HepG2 (cell line): Measurements from ENCODE around the gene OR5B2. TPM values are rescaled to one million over a fixed set of nuclear protein-coding genes. Genes with fewer than 3 reads are reported as not detected.

Experiments used
- ATAC-seq: fragments of 200-7000 bp; cut with Tn5 transposase; 3 replicates; pipeline ENCODE4 v1.9.1; 2020; ENCODE audit warnings: mild to moderate bottlenecking, moderate library complexity
- BruUV-seq: library from RNA; stranded (reverse); fragments of 400-500 nt; replicated peaks from 2 replicates; lab custom pipeline; 2021; lab: Mats Ljungman, UMichigan
- CTCF ChIA-PET: fragments of 300-600 bp; formaldehyde crosslinking; extraction: SDS; loops from one replicate; lab custom pipeline; 2021; ENCODE audit warnings: low total read pairs, inconsistent platforms, low intra/inter-chr PET ratio; lab: Yijun Ruan, JAX
- POLR2A ChIA-PET: fragments of 350-600 bp; sonication (Branson Sonifier 250); formaldehyde crosslinking; loops from one replicate; lab custom pipeline; 2020; ENCODE audit warnings: antibody characterized with exemption, inconsistent platforms; lab: Yijun Ruan, JAX
- DNase-seq: peaks from one replicate; pipeline ENCODE4 v3.0.0-alpha.2; 2015; ENCODE audit warnings: low spot score
- FAIRE-seq: peaks from 3 replicates; lab custom pipeline; 2011; peaks lifted over from hg19 to GRCh38; lab: Jason Lieb, UNC
- H2AFZ ChIP-seq: one replicate; pipeline ENCODE4 v1.6.1; 2011; ENCODE audit warnings: low read length, inconsistent platforms
- H3K27ac ChIP-seq: fragments of 300-600 bp; 3 replicates; pipeline ENCODE4 v1.8.0; 2011; ENCODE audit warnings: mixed run types, mild to moderate bottlenecking, mixed read lengths, low read length, inconsistent platforms; ENCODE audit not compliant: insufficient read depth; ENCODE audit errors: extremely low read length
- H3K27me3 ChIP-seq, 2 experiments: fragments of 200-600 bp in 1 of 2; 2 replicates in 1 of 2; 3 replicates in 1 of 2; pipeline versions ENCODE4 v1.6.0 to v1.8.0; 2011; ENCODE audit warnings: low read length in 2 of 2, mild to moderate bottlenecking in 2 of 2, moderate library complexity in 2 of 2, inconsistent platforms in 1 of 2; ENCODE audit not compliant: insufficient read depth in 2 of 2, control insufficient read depth in 1 of 2
- H3K36me3 ChIP-seq, 2 experiments: fragments of 200-600 bp in 1 of 2; replicated peaks in 1 of 2; 2 replicates in 1 of 2; 3 replicates in 1 of 2; pipeline versions ENCODE4 v1.5.1 to v1.8.0; 2011; ENCODE audit warnings: low read length in 2 of 2, inconsistent platforms in 1 of 2; ENCODE audit not compliant: insufficient read depth in 2 of 2, control insufficient read depth in 1 of 2
- H3K4me1 ChIP-seq: 2 replicates; pipeline ENCODE4 v1.5.1; 2012; ENCODE audit warnings: low read length, inconsistent platforms; ENCODE audit not compliant: insufficient read depth
- H3K4me2 ChIP-seq: 2 replicates; pipeline ENCODE4 v1.6.0; 2011; ENCODE audit warnings: low read depth, low read length, inconsistent platforms
- H3K4me3 ChIP-seq, 3 experiments: fragments of 200-600 bp in 1 of 3; sonication (generic), shearing (Covaris generic) in 1 of 3; replicated peaks in 1 of 3; 2 replicates each; pipeline ENCODE4 v1.5.1; 2011 to 2016; ENCODE audit warnings: low read length in 3 of 3, inconsistent platforms in 2 of 3, low read depth in 2 of 3, mild to moderate bottlenecking in 2 of 3, control low read depth in 1 of 3, mixed read lengths in 1 of 3; ENCODE audit not compliant: insufficient read depth in 1 of 3
- H3K79me2 ChIP-seq: one replicate; pipeline ENCODE4 v1.6.1; 2011; ENCODE audit warnings: low read length, inconsistent platforms; ENCODE audit not compliant: insufficient read depth
- H3K9ac ChIP-seq: 2 replicates; pipeline ENCODE4 v1.6.0; 2011; ENCODE audit warnings: mild to moderate bottlenecking, low read depth, low read length, inconsistent platforms; ENCODE audit not compliant: insufficient read depth
- H3K9me3 ChIP-seq: 2 replicates; pipeline ENCODE4 v1.5.1; 2012; ENCODE audit warnings: mild to moderate bottlenecking, low read length
- H4K20me1 ChIP-seq: 2 replicates; pipeline ENCODE4 v1.6.0; 2011; ENCODE audit warnings: inconsistent platforms, mild to moderate bottlenecking, low read length, moderate library complexity; ENCODE audit not compliant: insufficient read depth
- CBX2 ChIP-seq, 2 experiments: fragments of 200-600 bp in 1 of 2; sonication (generic); formaldehyde crosslinking in 1 of 2; IDR thresholded peaks; 2 replicates each; pipeline versions ENCODE4 v1.7.0 to v1.8.1; 2018 to 2022; ENCODE audit warnings: low read depth in 2 of 2, low read length in 1 of 2, mild to moderate bottlenecking in 1 of 2, missing genetic modification reagents in 1 of 2
- KAT8 ChIP-seq: IDR thresholded peaks from 2 replicates; pipeline ENCODE4 v1.6.1; 2016; ENCODE audit warnings: missing genetic modification reagents, missing compliant biosample characterization
- KMT2B ChIP-seq: IDR thresholded peaks from 2 replicates; pipeline ENCODE4 v1.6.1; 2016; ENCODE audit warnings: missing genetic modification reagents, missing compliant biosample characterization
- NFE2L2 ChIP-seq: fragments of 150-350 bp; IDR thresholded peaks from 2 replicates; pipeline ENCODE4 v1.6.1; 2014; ENCODE audit warnings: low read length
- RBM39 ChIP-seq: fragments of 200-400 bp; formaldehyde crosslinking; IDR thresholded peaks from one replicate; pipeline ENCODE4 v1.6.1; 2018; ENCODE audit warnings: antibody characterized with exemption, mild to moderate bottlenecking, low read depth, low read length; ENCODE audit not compliant: poor library complexity, severe bottlenecking
- TFDP1 ChIP-seq: IDR thresholded peaks from 2 replicates; pipeline ENCODE4 v1.6.1; 2016; ENCODE audit warnings: missing compliant biosample characterization, missing genetic modification reagents, borderline replicate concordance
- ZNF124 ChIP-seq: sonication (generic); formaldehyde crosslinking; IDR thresholded peaks from 2 replicates; pipeline ENCODE4 v1.4.0; 2020; ENCODE audit warnings: missing genetic modification reagents
- ZZZ3 ChIP-seq: sonication (generic); formaldehyde crosslinking; IDR thresholded peaks from 2 replicates; pipeline ENCODE4 v1.4.0; 2020; ENCODE audit warnings: missing genetic modification reagents, mild to moderate bottlenecking, borderline replicate concordance
- WGBS: methylation state at CpG from one replicate; pipeline ENCODE4 v1.1.6; 2017; ENCODE audit warnings: low lambda C conversion rate; 5-methylcytosine and 5-hydroxymethylcytosine counted together
- in situ Hi-C: cut with HindIII; loops from 2 replicates; pipeline ENCODE4 v1.10.0; 2017; ENCODE audit warnings: low pct_unique_long_range_greater_than_20kb; ENCODE audit not compliant: extremely low pct_ligation_motif_present
- intact Hi-C: fragments of 100-400 bp; cut with micrococcal nuclease; formaldehyde crosslinking; loops from one replicate; pipeline ENCODE4 v1.10.0; 2022; ENCODE audit not compliant: unreplicated experiment
- polyA plus RNA-seq, 8 experiments: library from polyadenylated mRNA; depleted of rRNA in 3 of 8; stranded (reverse) in 7 of 8; unstranded in 1 of 8; fragments of >200 nt; fragmentation: Illumina TruSeq in 4 of 8; extraction: Trizol in 4 of 8; gene quantifications; 2 replicates each; pipeline versions ENCODE4 v1.2.1 to v1.2.3, GENCODE V29; 2011 to 2016; ENCODE audit warnings: low read depth in 4 of 8, missing spikeins in 1 of 8, mixed read lengths in 1 of 8; ENCODE audit not compliant: insufficient read depth in 1 of 8
- total RNA-seq, 5 experiments: library from RNA; depleted of rRNA; stranded (reverse); fragments of >200 nt; fragmentation: Illumina TruSeq; extraction: Trizol; gene quantifications; 2 replicates each; pipeline ENCODE4 v1.2.3, GENCODE V29; 2016; ENCODE audit warnings: low read depth in 1 of 5

OR5B2 gene
- total and polyA plus RNA-seq, 2 of the 13 experiments (the other 11 are each of a cell fraction or from before 2014, with no cell fraction given), result not detected

GRCh38 chr11:58451585-58451984, 23.7 kb upstream of the OR5B2 start (continued):
- TF ChIP-seq CBX2 (IDR thresholded peaks at IDR 0.05; ENCODE audit: low read depth, low read length), result no peak
- no peak for TF ChIP-seq CBX2 (CRISPR knock-in tag; IDR thresholded peaks at IDR 0.05; ENCODE audit: low read depth)
- TF ChIP-seq, all 625 proteins: peak for 0

GRCh38 chr11:58446294-58446693, 18.4 kb upstream of the OR5B2 start:
- Histone ChIP-seq H3K27ac (no peak overlapping the region), H3K27me3 (no peaks in the 10 kb centered on the region), H3K79me2 (no peaks in the 10 kb centered on the region), H2AFZ (no peak overlapping the region), H3K4me2 (no peak overlapping the region), H3K9ac (no peak overlapping the region), H3K36me3 (no peaks in the 10 kb centered on the region), H4K20me1 (no peaks in the 10 kb centered on the region), H3K4me1 (peaks cover 17% of the 10 kb centered on the region), H3K4me3 (no peak overlapping the region), H3K9me3 (no peaks in the 10 kb centered on the region)
- DNase-seq (no peak), FAIRE-seq (no peak), ATAC-seq (no peak)
- in situ Hi-C loops (no loop called here), intact Hi-C loops (no loop called here)
- ChIA-PET POLR2A (no interaction called here), CTCF (no interaction called here)
- no peak for TF ChIP-seq TFDP1 (CRISPR knock-in tag)
- TF ChIP-seq KAT8 (CRISPR knock-in tag), result no peak
- TF ChIP-seq ZZZ3 (CRISPR knock-in tag), result no peak
- TF ChIP-seq KMT2B (CRISPR knock-in tag), result no peak
- peak; percentile 64 for TF ChIP-seq NFE2L2
- no peak for TF ChIP-seq RBM39
- no peak for TF ChIP-seq ZNF124
- WGBS, result 36% methylated on average over 3 of the region's 6 CpGs
- no TSS peak for BruUV-seq
